ENCODE data around the gene AP5B1.

- TF ChIP-seq RAD21 (IDR thresholded peaks at IDR 0.05 in 1 of 2, conservative IDR thresholded peaks at IDR 0.05 in 1 of 2; ENCODE audit: low read depth in 2 of 2, low read length in 2 of 2) (no peak), GABPA (IDR thresholded peaks at IDR 0.05; ENCODE audit: borderline replicate concordance, insufficient read depth, low read length) (no peak), CTCF (IDR thresholded peaks at IDR 0.05; ENCODE audit: control extremely low read depth in 1 of 3, insufficient read depth in 1 of 3, low read depth in 1 of 3, low read length in 3 of 3) (no peak), EGR1 (IDR thresholded peaks at IDR 0.05; ENCODE audit: borderline replicate concordance, low read depth, low read length) (no peak), CEBPB (IDR thresholded peaks at IDR 0.05; ENCODE audit: low read depth, low read length) (no peak), EP300 (IDR thresholded peaks at IDR 0.05; ENCODE audit: borderline replicate concordance in 1 of 2, low read depth in 2 of 2, low read length in 2 of 2) (no peak), TAF1 (IDR thresholded peaks at IDR 0.05; ENCODE audit: low read depth, low read length) (no peak), MAX (IDR thresholded peaks at IDR 0.05) (no peak), POLR2A (IDR thresholded peaks at IDR 0.05; ENCODE audit: control extremely low read depth in 1 of 2, low read depth in 2 of 2, low read length in 2 of 2) (no peak), SRF (IDR thresholded peaks at IDR 0.05; ENCODE audit: low read depth, low read length) (no peak), NANOG (IDR thresholded peaks at IDR 0.05; ENCODE audit: insufficient read depth, low read depth, low read length, poor library complexity, severe bottlenecking) (no peak)
Observed at GRCh38 chr11:65793625-65794400, 13.0 kb upstream of the AP5B1 start.
